NCI-H2227 (cell line): ENCODE measurements around the gene FOXA3.

ENCODE experiments used
- DNase-seq: peaks from one replicate; lab custom pipeline; 2025; ENCODE audit not compliant: unreplicated experiment; lab: John Stamatoyannopoulos, UW

The FOXA3 gene

GRCh38 chr19:45872095-45872919 is 8.2 kb downstream of the FOXA3 start:
- no peak for DNase-seq

- no peak for DNase-seq
These were observed 9.2 kb downstream of the FOXA3 start for GRCh38 chr19:45873219-45873772.

GRCh38 chr19:45874620-45874966 is 10.5 kb downstream of the FOXA3 start:
- no peak for DNase-seq

GRCh38 chr19:45876161-45876410 is 12.0 kb downstream of the FOXA3 start:
- no peak for DNase-seq

- DNase-seq: no peak
These were observed 12.5 kb downstream of the FOXA3 start for GRCh38 chr19:45876411-45877197.

GRCh38 chr19:45878043-45878794 is 14.1 kb downstream of the FOXA3 start:
- DNase-seq: no peak

- DNase-seq: no peak
These were observed 14.9 kb downstream of the FOXA3 start for GRCh38 chr19:45879055-45879454.

GRCh38 chr19:45879971-45880370 is 15.8 kb downstream of the FOXA3 start:
- no peak for DNase-seq

- no peak for DNase-seq
These were observed 17.2 kb downstream of the FOXA3 start for GRCh38 chr19:45881082-45881908.

- no peak for DNase-seq
These were observed 17.9 kb downstream of the FOXA3 start for GRCh38 chr19:45881909-45882528.

- peak; percentile 32 for DNase-seq
These were observed 18.8 kb downstream of the FOXA3 start for GRCh38 chr19:45882652-45883585.

GRCh38 chr19:45883586-45883880 is 19.4 kb downstream of the FOXA3 start:
- no peak for DNase-seq

GRCh38 chr19:45883881-45884681 is 20.0 kb downstream of the FOXA3 start:
- no peak for DNase-seq

GRCh38 chr19:45884682-45885555 is 20.8 kb downstream of the FOXA3 start:
- DNase-seq: no peak

- peak; percentile 92 for DNase-seq
These were observed 21.7 kb downstream of the FOXA3 start, which contains the start of gene IRF2BP1 for GRCh38 chr19:45885556-45886426. TSS of gene IRF2BP1 (minus strand) at chr19:45886141. CDS start at chr19:45885774, 367 bp downstream.

- DNase-seq: peak; percentile 92
These were observed 22.5 kb downstream of the FOXA3 start for GRCh38 chr19:45886427-45887199.
